Measurements from ENCODE around the gene KIF2B.
"Not testable (repeated sequence)": the region's sequence is repeated elsewhere in the genome, so short reads cannot be mapped to it uniquely, and the experiment has no call there.

The KIF2B gene, protein sequence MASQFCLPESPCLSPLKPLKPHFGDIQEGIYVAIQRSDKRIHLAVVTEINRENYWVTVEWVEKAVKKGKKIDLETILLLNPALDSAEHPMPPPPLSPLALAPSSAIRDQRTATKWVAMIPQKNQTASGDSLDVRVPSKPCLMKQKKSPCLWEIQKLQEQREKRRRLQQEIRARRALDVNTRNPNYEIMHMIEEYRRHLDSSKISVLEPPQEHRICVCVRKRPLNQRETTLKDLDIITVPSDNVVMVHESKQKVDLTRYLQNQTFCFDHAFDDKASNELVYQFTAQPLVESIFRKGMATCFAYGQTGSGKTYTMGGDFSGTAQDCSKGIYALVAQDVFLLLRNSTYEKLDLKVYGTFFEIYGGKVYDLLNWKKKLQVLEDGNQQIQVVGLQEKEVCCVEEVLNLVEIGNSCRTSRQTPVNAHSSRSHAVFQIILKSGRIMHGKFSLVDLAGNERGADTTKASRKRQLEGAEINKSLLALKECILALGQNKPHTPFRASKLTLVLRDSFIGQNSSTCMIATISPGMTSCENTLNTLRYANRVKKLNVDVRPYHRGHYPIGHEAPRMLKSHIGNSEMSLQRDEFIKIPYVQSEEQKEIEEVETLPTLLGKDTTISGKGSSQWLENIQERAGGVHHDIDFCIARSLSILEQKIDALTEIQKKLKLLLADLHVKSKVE

GRCh38 chr17:53822764-53823163 is at the start of gene KIF2B:
KIF2B (plus strand) TSS chr17:53822927; CDS start chr17:53823034, 107 bp downstream.
- DNase-seq = no peak

GRCh38 chr17:53780320-53780719 is 42.4 kb upstream of the KIF2B start:
- DNase-seq = no peak

DNA sequence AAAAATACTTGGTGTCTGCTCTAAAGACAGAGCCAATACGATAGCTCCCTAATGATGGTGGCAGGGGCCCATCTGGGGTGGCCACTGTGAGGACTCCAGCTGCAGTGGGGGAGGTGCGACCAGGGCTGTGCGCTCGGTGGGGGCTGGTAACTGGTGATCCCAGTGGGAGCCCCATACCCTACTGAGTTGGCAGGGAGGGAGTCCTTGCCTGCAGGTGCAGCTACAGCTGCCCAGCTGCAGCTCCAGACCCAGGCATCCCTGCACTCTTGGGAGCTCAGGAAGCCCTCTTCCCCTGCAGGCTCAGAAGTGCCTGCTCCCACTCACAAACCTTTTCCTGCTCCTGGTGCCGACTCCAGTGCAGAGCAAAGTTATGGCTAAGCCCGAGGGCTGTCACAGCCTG is 31.2 kb upstream of the KIF2B start:
- no peak for DNase-seq

- no peak for DNase-seq
These were observed 30.3 kb upstream of the KIF2B start for GRCh38 chr17:53792451-53792850.

- DNase-seq = no peak
These were observed 29.7 kb upstream of the KIF2B start for GRCh38 chr17:53792997-53793396.

DNA sequence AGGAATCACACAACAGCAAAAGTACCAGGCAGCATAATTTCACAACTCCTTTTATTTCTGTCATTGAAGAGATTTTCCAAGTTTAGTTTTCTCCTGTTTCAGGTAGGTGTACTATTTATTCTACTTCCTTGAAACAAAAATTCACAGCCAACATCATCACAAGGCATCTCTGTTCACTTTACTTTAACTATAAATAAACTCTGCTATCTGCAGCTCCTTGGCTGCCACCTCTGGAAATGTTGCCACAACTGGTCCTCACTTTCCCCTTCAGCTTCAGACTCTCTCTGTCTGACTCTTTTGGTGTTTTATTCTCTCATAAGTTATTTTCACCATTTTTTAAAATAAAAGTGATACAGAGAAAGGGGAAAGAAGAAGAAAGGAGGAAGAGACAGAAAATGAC is 27.9 kb upstream of the KIF2B start:
- no peak for DNase-seq

GRCh38 chr17:53796642-53797041 is 26.1 kb upstream of the KIF2B start:
- DNase-seq = no peak

DNA sequence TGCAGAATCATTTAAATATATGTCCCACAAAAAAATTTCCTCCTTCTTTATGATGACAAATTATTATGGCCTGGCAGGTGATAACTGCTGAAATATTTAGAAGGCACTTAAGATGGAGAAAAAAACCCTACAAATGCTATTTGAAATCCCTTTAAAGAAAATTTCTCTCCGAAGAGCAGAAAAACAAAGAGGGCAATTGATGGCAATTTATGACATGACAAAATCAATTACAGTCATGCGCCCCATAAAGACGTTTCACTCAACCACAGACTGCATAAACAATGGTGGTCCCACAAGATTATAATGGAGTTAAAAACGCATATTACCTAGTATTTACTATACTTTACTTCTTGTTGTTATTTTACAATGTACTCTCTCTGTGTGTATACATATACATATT is 25.2 kb upstream of the KIF2B start:
- no peak for DNase-seq

- no peak for DNase-seq
These were observed 18.3 kb upstream of the KIF2B start for GRCh38 chr17:53804437-53804836.

DNA sequence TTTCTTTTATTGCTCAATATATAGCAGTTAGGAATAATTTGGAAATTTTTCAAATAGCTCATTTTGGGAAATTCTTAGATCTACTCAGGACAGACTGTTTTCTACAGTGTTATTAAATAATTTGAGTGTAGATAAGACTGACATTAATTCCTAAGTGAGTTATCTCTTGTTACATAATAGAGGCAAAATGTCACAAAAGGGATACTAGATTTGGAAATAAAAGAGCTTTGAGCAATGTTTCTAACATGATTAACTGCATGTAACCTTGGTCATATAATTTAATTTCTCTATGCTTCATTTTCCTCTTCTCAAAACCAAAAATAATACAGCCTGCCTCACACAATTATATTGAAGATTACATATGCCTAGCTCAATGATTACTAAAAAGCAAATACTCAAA is 16.3 kb upstream of the KIF2B start:
- DNase-seq = no peak

- no peak for DNase-seq
These were observed 15.4 kb upstream of the KIF2B start for GRCh38 chr17:53807286-53807685.

DNA sequence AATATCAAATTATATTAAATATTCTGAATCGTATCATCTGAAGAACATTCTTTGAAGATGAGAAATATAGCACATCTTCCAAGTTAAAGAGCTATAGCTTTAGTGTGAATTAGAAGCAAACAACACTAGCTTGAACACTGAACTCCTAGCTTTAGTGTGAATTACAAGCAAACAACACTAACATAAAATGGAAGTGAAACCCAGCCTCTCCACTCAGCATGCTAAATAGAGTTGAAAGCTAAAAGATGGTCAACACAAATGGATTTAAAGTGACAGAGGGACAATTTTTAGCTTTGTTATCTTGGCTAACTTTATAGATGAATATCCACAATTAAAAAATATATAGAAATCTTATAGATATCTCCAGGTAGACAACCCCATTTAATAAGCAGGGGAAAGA is 4.5 kb upstream of the KIF2B start:
- no peak for DNase-seq

GRCh38 chr17:53818929-53819328 is 3.8 kb upstream of the KIF2B start:
- DNase-seq = no peak

GRCh38 chr17:53819956-53820355 is 2.8 kb upstream of the KIF2B start:
- peak; percentile 8 for DNase-seq

DNA sequence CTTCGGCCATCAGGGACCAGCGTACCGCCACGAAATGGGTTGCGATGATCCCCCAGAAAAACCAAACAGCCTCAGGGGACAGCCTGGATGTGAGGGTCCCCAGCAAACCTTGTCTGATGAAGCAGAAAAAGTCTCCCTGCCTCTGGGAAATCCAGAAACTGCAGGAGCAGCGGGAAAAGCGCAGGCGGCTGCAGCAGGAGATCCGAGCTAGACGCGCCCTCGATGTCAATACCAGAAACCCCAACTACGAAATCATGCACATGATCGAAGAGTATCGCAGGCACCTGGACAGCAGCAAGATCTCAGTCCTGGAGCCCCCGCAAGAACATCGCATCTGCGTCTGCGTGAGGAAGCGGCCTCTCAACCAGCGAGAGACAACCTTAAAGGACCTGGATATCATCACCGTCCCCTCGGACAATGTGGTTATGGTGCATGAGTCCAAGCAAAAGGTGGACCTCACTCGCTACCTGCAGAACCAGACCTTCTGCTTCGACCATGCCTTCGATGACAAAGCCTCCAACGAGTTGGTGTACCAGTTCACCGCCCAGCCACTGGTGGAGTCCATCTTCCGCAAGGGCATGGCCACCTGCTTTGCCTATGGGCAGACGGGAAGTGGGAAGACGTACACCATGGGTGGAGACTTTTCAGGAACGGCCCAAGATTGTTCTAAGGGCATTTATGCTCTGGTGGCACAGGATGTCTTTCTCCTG is 769 bp downstream of the KIF2B start:
- DNase-seq = no peak

DNA sequence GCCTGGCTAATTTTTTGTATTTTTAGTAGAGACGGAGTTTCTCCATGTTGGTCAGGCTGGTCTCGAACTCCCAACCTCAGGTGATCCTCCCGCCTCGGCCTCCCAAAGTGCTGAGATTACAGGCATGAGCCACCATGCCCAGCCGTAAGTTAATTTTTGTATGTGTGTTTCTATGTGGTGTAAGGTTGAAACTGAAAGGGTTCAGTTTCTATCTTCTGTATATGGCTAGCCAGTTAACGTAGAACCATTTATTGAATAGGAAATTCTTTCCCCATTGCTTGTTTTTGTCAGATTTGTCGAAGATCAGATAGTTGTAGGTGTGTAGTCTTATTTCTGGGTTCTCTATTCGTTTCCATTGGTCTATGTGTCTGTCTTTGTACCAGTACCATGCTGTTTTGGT is 12.0 kb downstream of the KIF2B start:
- DNase-seq = not testable (repeated sequence)

DNA sequence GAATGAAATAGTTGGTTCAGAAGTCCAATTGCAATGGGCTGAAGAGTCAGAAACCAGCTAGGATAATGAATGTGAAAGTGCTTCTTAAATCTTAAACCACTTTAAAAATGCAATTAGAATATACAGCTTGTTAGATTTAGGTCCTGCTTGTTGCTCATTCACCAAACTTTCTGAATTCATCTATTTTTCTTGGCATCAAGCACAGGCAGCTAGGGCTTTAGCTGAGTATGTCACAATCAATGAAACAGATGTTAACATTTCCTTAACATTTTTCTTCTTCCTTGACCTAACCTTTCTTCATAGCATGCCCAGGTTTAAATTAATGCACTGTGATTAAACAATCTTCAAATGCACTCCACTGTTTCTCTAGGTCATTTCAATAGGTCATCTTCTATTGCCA is 14.4 kb downstream of the KIF2B start:
- DNase-seq = no peak

GRCh38 chr17:53844491-53845107 is 21.9 kb downstream of the KIF2B start:
- DNase-seq = no peak

GRCh38 chr17:53871128-53871527 is 48.4 kb downstream of the KIF2B start:
- not testable (repeated sequence) for DNase-seq

Data from DMS53 (cell line).